Measurements from ENCODE around the gene BMPR2. TPM values are rescaled to one million over a fixed set of nuclear protein-coding genes. Genes with fewer than 3 reads are reported as not detected.

The BMPR2 gene
- total and polyA plus RNA-seq, 7 donors, result 3.9 to 43.2 (median 21.3) TPM

DNA sequence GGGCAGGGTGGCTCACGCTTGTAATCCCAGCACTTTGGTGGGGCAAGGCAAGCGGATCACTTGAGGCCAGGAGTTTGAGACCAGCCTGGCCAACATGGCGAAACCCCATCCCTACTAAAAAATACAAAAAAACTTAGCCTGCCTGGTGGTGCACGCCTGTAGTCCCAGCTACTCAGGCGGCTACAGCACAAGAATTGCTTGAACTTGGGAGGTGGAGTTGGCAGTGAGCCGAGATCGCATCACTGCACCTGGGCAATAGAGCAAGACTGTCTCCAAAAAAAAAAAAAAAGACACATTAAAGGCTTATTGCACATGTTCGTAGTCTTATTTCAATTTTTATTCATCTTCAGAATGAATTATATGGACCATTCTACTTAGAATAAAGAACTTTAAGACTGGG, 110.2 kb downstream of the BMPR2 start:
- no peaks in the 10 kb centered on the region for H3K36me3 ChIP-seq (ENCODE audit: insufficient read depth in 1 of 2, low read depth in 1 of 2)
- DNase-seq (no peak), ATAC-seq (no peak)
- no peak overlapping the region for H3K4me3 ChIP-seq
- no peaks in the 10 kb centered on the region for H3K27me3 ChIP-seq (ENCODE audit: insufficient read depth in 3 of 3, low read length in 2 of 3)
- TF ChIP-seq, protein P1, sequence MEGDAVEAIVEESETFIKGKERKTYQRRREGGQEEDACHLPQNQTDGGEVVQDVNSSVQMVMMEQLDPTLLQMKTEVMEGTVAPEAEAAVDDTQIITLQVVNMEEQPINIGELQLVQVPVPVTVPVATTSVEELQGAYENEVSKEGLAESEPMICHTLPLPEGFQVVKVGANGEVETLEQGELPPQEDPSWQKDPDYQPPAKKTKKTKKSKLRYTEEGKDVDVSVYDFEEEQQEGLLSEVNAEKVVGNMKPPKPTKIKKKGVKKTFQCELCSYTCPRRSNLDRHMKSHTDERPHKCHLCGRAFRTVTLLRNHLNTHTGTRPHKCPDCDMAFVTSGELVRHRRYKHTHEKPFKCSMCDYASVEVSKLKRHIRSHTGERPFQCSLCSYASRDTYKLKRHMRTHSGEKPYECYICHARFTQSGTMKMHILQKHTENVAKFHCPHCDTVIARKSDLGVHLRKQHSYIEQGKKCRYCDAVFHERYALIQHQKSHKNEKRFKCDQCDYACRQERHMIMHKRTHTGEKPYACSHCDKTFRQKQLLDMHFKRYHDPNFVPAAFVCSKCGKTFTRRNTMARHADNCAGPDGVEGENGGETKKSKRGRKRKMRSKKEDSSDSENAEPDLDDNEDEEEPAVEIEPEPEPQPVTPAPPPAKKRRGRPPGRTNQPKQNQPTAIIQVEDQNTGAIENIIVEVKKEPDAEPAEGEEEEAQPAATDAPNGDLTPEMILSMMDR (IDR thresholded peaks at IDR 0.05), result no peak
- H3K4me1 ChIP-seq, result no peaks in the 10 kb centered on the region
- intact Hi-C loops (cut with DNase I), result no loop called here
- H3K27ac ChIP-seq, result no peak overlapping the region
- H3K9me3 ChIP-seq, result no peaks in the 10 kb centered on the region
- 92 to 96% (median 95%) methylated on average over 8 of the region's 8 CpGs for WGBS, 3 donors

DNA sequence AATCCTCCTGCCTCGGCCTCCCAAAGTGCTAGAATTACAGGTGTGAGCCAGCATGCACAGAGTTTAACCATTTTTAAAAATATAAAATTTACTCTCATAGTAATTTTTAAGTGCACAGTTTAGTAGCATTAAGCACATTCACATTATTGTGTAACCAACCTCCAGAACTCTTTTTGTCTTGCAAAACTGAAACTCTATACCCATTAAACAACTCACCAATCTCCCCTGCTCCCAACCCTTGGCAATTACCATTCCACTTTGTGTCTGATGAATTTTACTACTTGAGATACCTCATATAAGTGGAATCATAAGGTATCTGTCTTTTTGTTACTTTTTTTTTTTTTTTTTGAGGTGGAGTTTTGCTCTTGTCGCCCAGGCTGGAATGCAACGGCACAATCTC, 112.5 kb downstream of the BMPR2 start:
- TF ChIP-seq, protein P1 (IDR thresholded peaks at IDR 0.05), result no peak
- Histone ChIP-seq H3K4me1 (no peaks in the 10 kb centered on the region), H3K27ac (no peak overlapping the region), H3K9me3 (no peaks in the 10 kb centered on the region), H3K4me3 (no peak overlapping the region), H3K36me3 (ENCODE audit: insufficient read depth in 1 of 2, low read depth in 1 of 2) (no peaks in the 10 kb centered on the region), H3K27me3 (ENCODE audit: insufficient read depth in 3 of 3, low read length in 2 of 3) (no peaks in the 10 kb centered on the region)
- 95 to 100% (median 98%) methylated on average over 3 of the region's 3 CpGs for WGBS, 3 donors
- ATAC-seq (no peak), DNase-seq (no peak)
- intact Hi-C loops (cut with DNase I), result no loop called here

DNA sequence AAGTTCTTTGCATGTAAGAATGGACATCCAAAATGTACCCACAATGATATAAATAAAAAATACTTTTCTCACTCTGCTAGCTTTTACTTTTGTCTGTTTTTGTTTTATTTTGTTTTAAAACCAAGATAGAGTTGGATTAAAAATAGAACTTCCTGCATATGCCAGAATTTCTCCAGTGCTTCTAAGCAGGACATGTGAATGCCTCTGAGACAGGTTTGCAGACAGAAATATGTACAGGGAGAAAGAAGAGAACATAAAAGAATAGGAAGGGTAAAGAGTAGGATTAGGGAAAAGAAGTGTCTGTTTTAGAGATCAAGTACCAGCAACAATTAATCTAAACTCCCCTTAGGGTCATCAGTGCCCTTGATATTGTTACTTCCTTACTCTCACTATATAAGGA, 114.4 kb downstream of the BMPR2 start:
- H3K27me3 ChIP-seq (ENCODE audit: insufficient read depth in 3 of 3, low read length in 2 of 3), result no peaks in the 10 kb centered on the region
- no peak overlapping the region for H3K4me3 ChIP-seq
- H3K36me3 ChIP-seq (ENCODE audit: insufficient read depth in 1 of 2, low read depth in 1 of 2), result no peaks in the 10 kb centered on the region
- ATAC-seq (no peak), DNase-seq (no peak)
- no peak overlapping the region for H3K27ac ChIP-seq
- H3K9me3 ChIP-seq, result no peaks in the 10 kb centered on the region
- intact Hi-C loops (cut with DNase I), result no loop called here
- H3K4me1 ChIP-seq, result no peaks in the 10 kb centered on the region
- TF ChIP-seq, protein P1 (IDR thresholded peaks at IDR 0.05), result no peak

DNA sequence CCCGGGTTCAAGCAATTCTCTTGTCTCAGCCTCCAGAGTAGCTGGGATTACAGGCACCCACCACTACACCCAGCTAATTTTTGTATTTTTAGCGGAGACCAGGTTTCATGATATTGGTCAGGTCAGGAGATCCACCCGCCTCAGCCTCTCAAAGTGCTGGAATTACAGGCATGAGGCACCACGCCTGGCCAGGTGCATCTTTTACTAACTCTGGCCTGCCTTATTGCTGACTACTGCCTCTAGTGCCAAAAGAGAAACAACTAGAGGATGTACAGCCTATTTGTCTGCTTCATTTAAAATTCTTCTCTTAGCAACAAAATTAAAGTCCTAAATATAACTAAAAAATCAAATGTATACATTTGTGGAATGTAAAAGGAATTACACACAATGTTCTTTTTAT, 115.4 kb downstream of the BMPR2 start:
- Histone ChIP-seq H3K36me3 (ENCODE audit: insufficient read depth in 1 of 2, low read depth in 1 of 2) (no peaks in the 10 kb centered on the region), H3K4me1 (no peaks in the 10 kb centered on the region), H3K27ac (no peak overlapping the region), H3K9me3 (no peaks in the 10 kb centered on the region), H3K27me3 (ENCODE audit: insufficient read depth in 3 of 3, low read length in 2 of 3) (no peaks in the 10 kb centered on the region), H3K4me3 (no peak overlapping the region)
- 94 to 96% (median 95%) methylated on average over 4 of the region's 4 CpGs for WGBS, 3 donors
- TF ChIP-seq, protein P1 (IDR thresholded peaks at IDR 0.05), result no peak
- DNase-seq (no peak), ATAC-seq (no peak)
- intact Hi-C loops (cut with DNase I), result no loop called here
